H9 (cell line): ENCODE results near the gene FSTL4. TPM values are rescaled to one million over a fixed set of nuclear protein-coding genes. Genes with fewer than 3 reads are reported as not detected.

ENCODE experiments used
- DNase-seq: peaks from one replicate; pipeline ENCODE4 v3.0.0-alpha.2; 2017
- H2AFZ ChIP-seq: one replicate; pipeline ENCODE4 v1.6.1; 2013; ENCODE audit warnings: mild to moderate bottlenecking, low read length, control low read depth, moderate library complexity
- H2AK5ac ChIP-seq: 2 replicates; pipeline ENCODE4 v1.6.1; 2013; ENCODE audit warnings: low read length, control low read depth, mixed read lengths; ENCODE audit not compliant: insufficient read length
- H2BK120ac ChIP-seq: one replicate; pipeline ENCODE4 v1.6.1; 2013; ENCODE audit warnings: low read depth, mild to moderate bottlenecking, low read length, control low read depth, inconsistent platforms; ENCODE audit not compliant: poor library complexity, severe bottlenecking
- H2BK12ac ChIP-seq: 2 replicates; pipeline ENCODE4 v1.6.1; 2013; ENCODE audit warnings: low read length, control low read depth, mixed read lengths, low read depth; ENCODE audit not compliant: insufficient read length
- H2BK15ac ChIP-seq: 2 replicates; pipeline ENCODE4 v1.6.1; 2013; ENCODE audit warnings: low read depth, low read length, control low read depth
- H2BK20ac ChIP-seq: one replicate; pipeline ENCODE4 v1.6.1; 2013; ENCODE audit warnings: low read depth, mild to moderate bottlenecking, low read length, control low read depth, inconsistent platforms; ENCODE audit not compliant: poor library complexity, severe bottlenecking
- H2BK5ac ChIP-seq: 2 replicates; pipeline ENCODE4 v1.6.1; 2013; ENCODE audit warnings: low read length, control low read depth, mixed read lengths; ENCODE audit not compliant: insufficient read length
- H3K14ac ChIP-seq: 2 replicates; pipeline ENCODE4 v1.6.1; 2013; ENCODE audit warnings: low read length, control low read depth; ENCODE audit not compliant: insufficient read depth
- H3K18ac ChIP-seq: 2 replicates; pipeline ENCODE4 v1.6.1; 2013; ENCODE audit warnings: low read depth, mild to moderate bottlenecking, mixed read lengths, low read length, control low read depth; ENCODE audit not compliant: insufficient read length
- H3K23ac ChIP-seq: 2 replicates; pipeline ENCODE4 v1.6.1; 2013; ENCODE audit warnings: low read length, control low read depth, mixed read lengths, low read depth; ENCODE audit not compliant: insufficient read length
- H3K23me2 ChIP-seq: 2 replicates; pipeline ENCODE4 v1.6.1; 2013; ENCODE audit warnings: low read depth, mild to moderate bottlenecking, mixed read lengths, low read length, control low read depth; ENCODE audit not compliant: insufficient read length, poor library complexity, severe bottlenecking
- H3K27ac ChIP-seq: 2 replicates; pipeline ENCODE4 v1.5.1; 2013; ENCODE audit warnings: low read length, control low read depth, mixed read lengths, low read depth; ENCODE audit not compliant: insufficient read length
- H3K27me3 ChIP-seq: 2 replicates; pipeline ENCODE4 v1.6.1; 2013; ENCODE audit warnings: low read length, control low read depth, inconsistent platforms; ENCODE audit not compliant: insufficient read depth
- H3K4ac ChIP-seq: 2 replicates; pipeline ENCODE4 v1.6.1; 2013; ENCODE audit warnings: low read depth, mild to moderate bottlenecking, control low read depth, inconsistent platforms, low read length, moderate library complexity
- H3K4me1 ChIP-seq: 2 replicates; pipeline ENCODE4 v1.6.1; 2013; ENCODE audit warnings: low read length, control low read depth, inconsistent platforms; ENCODE audit not compliant: insufficient read depth
- H3K4me2 ChIP-seq: 2 replicates; pipeline ENCODE4 v1.6.1; 2013; ENCODE audit warnings: low read length, control low read depth, mixed read lengths; ENCODE audit not compliant: insufficient read length, insufficient read depth
- H3K56ac ChIP-seq: 2 replicates; pipeline ENCODE4 v1.6.1; 2013; ENCODE audit warnings: low read depth, mild to moderate bottlenecking, mixed read lengths, low read length, control low read depth; ENCODE audit not compliant: insufficient read length
- H3K79me1 ChIP-seq: 2 replicates; pipeline ENCODE4 v1.6.1; 2013; ENCODE audit warnings: low read depth, mild to moderate bottlenecking, moderate library complexity, low read length, control low read depth, inconsistent platforms; ENCODE audit not compliant: insufficient read depth, poor library complexity, severe bottlenecking
- H3K79me2 ChIP-seq: 2 replicates; pipeline ENCODE4 v1.6.1; 2013; ENCODE audit warnings: low read length, control low read depth, inconsistent platforms; ENCODE audit not compliant: insufficient read depth
- H3K9ac ChIP-seq: 2 replicates; pipeline ENCODE4 v1.6.1; 2013; ENCODE audit warnings: low read length, control low read depth, mixed read lengths; ENCODE audit not compliant: insufficient read length; ENCODE audit errors: extremely low read depth
- H3K9me3 ChIP-seq: one replicate; pipeline ENCODE4 v1.6.1; 2013; ENCODE audit warnings: low read depth, low read length, inconsistent platforms; ENCODE audit not compliant: control insufficient read depth
- H3T11ph ChIP-seq: one replicate; pipeline ENCODE4 v1.6.1; 2013; ENCODE audit warnings: mild to moderate bottlenecking, low read length, control low read depth, inconsistent platforms
- H4K20me1 ChIP-seq: one replicate; pipeline ENCODE4 v1.6.1; 2013; ENCODE audit not compliant: control insufficient read depth, insufficient read length, insufficient read depth
- H4K5ac ChIP-seq: 2 replicates; pipeline ENCODE4 v1.6.1; 2013; ENCODE audit warnings: low read depth, mild to moderate bottlenecking, mixed read lengths, low read length, control low read depth; ENCODE audit not compliant: insufficient read length
- H4K8ac ChIP-seq: replicated peaks from 2 replicates; pipeline ENCODE4 v1.6.1; 2013; ENCODE audit warnings: low read length, control low read depth, mixed read lengths, low read depth; ENCODE audit not compliant: insufficient read length
- H4K91ac ChIP-seq: 2 replicates; pipeline ENCODE4 v1.6.1; 2013; ENCODE audit warnings: low read depth, mild to moderate bottlenecking, moderate library complexity, mixed read lengths, low read length, control low read depth; ENCODE audit not compliant: insufficient read length
- H3K27ac Mint-ChIP-seq, 3 experiments: 2 replicates in 2 of 3; 3 replicates in 1 of 3; pipeline ENCODE4 v1.8.0; 2020 to 2021; ENCODE audit warnings: mixed read lengths in 3 of 3, mild to moderate bottlenecking in 1 of 3, moderate library complexity in 1 of 3
- H3K27me3 Mint-ChIP-seq: 2 replicates; pipeline ENCODE4 v1.8.0; 2021; ENCODE audit warnings: low read depth, mild to moderate bottlenecking, moderate library complexity, mixed read lengths
- H3K36me3 Mint-ChIP-seq, 3 experiments: 2 replicates in 2 of 3; 3 replicates in 1 of 3; pipeline ENCODE4 v1.8.0; 2020 to 2021; ENCODE audit warnings: low read depth in 3 of 3, mixed read lengths in 3 of 3; ENCODE audit not compliant: insufficient read depth in 1 of 3
- H3K4me1 Mint-ChIP-seq, 2 experiments: 2 replicates each; pipeline ENCODE4 v1.8.0; 2020; ENCODE audit warnings: mixed read lengths in 2 of 2
- H3K4me3 Mint-ChIP-seq, 2 experiments: 2 replicates in 1 of 2; 3 replicates in 1 of 2; pipeline ENCODE4 v1.8.0; 2020 to 2021; ENCODE audit warnings: mild to moderate bottlenecking in 2 of 2, mixed read lengths in 2 of 2, moderate library complexity in 1 of 2
- H3K9me3 Mint-ChIP-seq, 2 experiments: 2 replicates in 1 of 2; 3 replicates in 1 of 2; pipeline ENCODE4 v1.8.0; 2020; ENCODE audit warnings: mild to moderate bottlenecking in 2 of 2, mixed read lengths in 2 of 2, moderate library complexity in 1 of 2
- CTCF ChIP-seq: fragments of 200-600 bp; sonication (generic); conservative IDR thresholded peaks from 3 replicates; pipeline ENCODE4 v1.8.0; 2021; ENCODE audit warnings: antibody characterized with exemption, mild to moderate bottlenecking
- WGBS: extraction: QIAGEN DNeasy Blood & Tissue Kit; methylation state at CpG from one replicate; pipeline ENCODE4 v1.1.7; 2013; ENCODE audit warnings: missing lambda C conversion rate, low lambda C conversion rate, mixed read lengths; ENCODE audit not compliant: insufficient read length; ENCODE audit errors: extremely low coverage; 5-methylcytosine and 5-hydroxymethylcytosine counted together
- total RNA-seq: library from RNA; stranded (reverse); gene quantifications from 2 replicates; pipeline ENCODE4 v1.2.1, GENCODE V29; 2021

The FSTL4 gene
- total RNA-seq, 1 experiment from 2014 or later = 5.7 TPM

- no peak overlapping the region for H2BK12ac ChIP-seq
- no peak overlapping the region for H2BK15ac ChIP-seq
- H3K9ac ChIP-seq = no peak overlapping the region
- no peaks in the 10 kb centered on the region for H3K23me2 ChIP-seq
- no peak overlapping the region for H3K27ac Mint-ChIP-seq
- H4K91ac ChIP-seq = no peak overlapping the region
- H4K5ac ChIP-seq = no peak overlapping the region
- no peaks in the 10 kb centered on the region for H4K20me1 ChIP-seq
- H3K27me3 Mint-ChIP-seq = peaks cover 3% of the 10 kb centered on the region; the same call in 1 of the 2 replicates
- no peaks in the 10 kb centered on the region for H3K27me3 ChIP-seq
- no peak overlapping the region for H3K23ac ChIP-seq
- DNase-seq = peak; percentile 25
- H3K4me1 Mint-ChIP-seq = peaks cover 19 to 26% of the 10 kb centered on the region in 2 experiments
- H3K4ac ChIP-seq = no peak overlapping the region
- H2BK5ac ChIP-seq = no peak overlapping the region
- H3K79me2 ChIP-seq = no peaks in the 10 kb centered on the region
- peaks cover 5% of the 10 kb centered on the region; the same call in 1 of the 2 replicates for H3K4me1 ChIP-seq
- H2AFZ ChIP-seq = no peak overlapping the region
- 0 out of 2 replicates have a peak overlapping the region, but pooled peaks have one; percentile 31 for H3K14ac ChIP-seq
- H3K4me2 ChIP-seq = no peak overlapping the region
- no CpG with 5 or more reads among the region's 12 CpGs for WGBS
- H2AK5ac ChIP-seq = no peak overlapping the region
- H2BK20ac ChIP-seq = no peak overlapping the region
- no peak overlapping the region for H3K56ac ChIP-seq
- no peaks in the 10 kb centered on the region for H3K79me1 ChIP-seq
- no peaks in the 10 kb centered on the region for H3K9me3 ChIP-seq
- H3K27ac ChIP-seq = no peak overlapping the region
- H3K9me3 Mint-ChIP-seq = peaks cover 0 to 2% of the 10 kb centered on the region in 2 experiments; a peak in 2 of 5 replicates
- H3K18ac ChIP-seq = no peak overlapping the region
- no peaks in the 10 kb centered on the region; a peak in 3 of 7 replicates for H3K36me3 Mint-ChIP-seq
- no peak overlapping the region for H4K8ac ChIP-seq
- H3K4me3 Mint-ChIP-seq = no peak overlapping the region; a peak in 1 of 5 replicates
- H3T11ph ChIP-seq = no peak overlapping the region
- no peak overlapping the region for H2BK120ac ChIP-seq
- TF ChIP-seq CTCF = no peak
Observed at GRCh38 chr5:133384120-133384855, 228.1 kb downstream of the FSTL4 start.
